Measurements from ENCODE around the gene CHKA. TPM values are rescaled to one million over a fixed set of nuclear protein-coding genes. Genes with fewer than 3 reads are reported as not detected.

The CHKA gene
- total and polyA plus RNA-seq, 2 of the 4 experiments (the other 2 are of a cell fraction): 4.5 to 8.4 TPM

GRCh38 chr11:68107689-68108088, 13.5 kb downstream of the CHKA start:
- no peak overlapping the region for H3K23ac ChIP-seq (ENCODE audit: low read depth, low read length)
- H2BK20ac ChIP-seq (ENCODE audit: low read depth, low read length): no peak overlapping the region
- no peak overlapping the region for H3K4me2 ChIP-seq (ENCODE audit: low read depth, low read length)
- no peak overlapping the region for H2BK120ac ChIP-seq (ENCODE audit: low read depth, low read length)
- ChIA-PET CTCF (no interaction called here), POLR2A (ENCODE audit: unreplicated experiment) (no interaction called here)
- no peak overlapping the region for H3K18ac ChIP-seq (ENCODE audit: low read depth, low read length)
- H3K4me3 ChIP-seq (ENCODE audit: insufficient read depth, low read depth, low read length): no peak overlapping the region
- no peaks in the 10 kb centered on the region for H3K4me1 ChIP-seq (ENCODE audit: control insufficient read depth, insufficient read depth, low read length)
- no peak overlapping the region for H3K4ac ChIP-seq (ENCODE audit: low read depth, low read length)
- in situ Hi-C loops (cut with MboI; ENCODE audit: low sequenced_read_pairs) (no loop called here), intact Hi-C loops (cut with micrococcal nuclease) (no loop called here), dilution Hi-C loops (cut with HindIII; ENCODE audit: low sequenced_read_pairs, unreplicated experiment) (no loop called here)
- no peak overlapping the region for H2AK5ac ChIP-seq (ENCODE audit: low read depth, low read length)
- H3K36me3 ChIP-seq (ENCODE audit: control insufficient read depth, insufficient read depth, low read length): no peaks in the 10 kb centered on the region
- no peaks in the 10 kb centered on the region for H3K9me3 ChIP-seq (ENCODE audit: control insufficient read depth, insufficient read depth, low read length)
- H4K5ac ChIP-seq (ENCODE audit: low read depth, low read length): no peak overlapping the region
- H2BK5ac ChIP-seq (ENCODE audit: low read depth, low read length, poor library complexity, severe bottlenecking): no peak overlapping the region
- H3K14ac ChIP-seq (replicated peaks; ENCODE audit: low read depth, low read length): no peak overlapping the region
- H4K8ac ChIP-seq (ENCODE audit: low read depth in 2 of 2, low read length in 2 of 2): no peak overlapping the region
- no peak overlapping the region for H4K91ac ChIP-seq (ENCODE audit: insufficient read depth, low read depth, low read length)
- no peak for ATAC-seq (ENCODE audit: low read depth)
- no peak overlapping the region for H2AFZ ChIP-seq (replicated peaks; ENCODE audit: low read length, poor library complexity)
- no TSS peak for BruUV-seq (replicated peaks)
- H3K27ac ChIP-seq (ENCODE audit: insufficient read depth, low read length): no peak overlapping the region
- H2BK15ac ChIP-seq (ENCODE audit: low read depth, low read length): no peak overlapping the region
- no peak overlapping the region for H3K56ac ChIP-seq (ENCODE audit: extremely low read depth, insufficient read depth, low read length)
- H4K20me1 ChIP-seq (ENCODE audit: insufficient read depth, low read length): peaks cover 10% of the 10 kb centered on the region; the same call in 1 of the 2 replicates
- peaks cover 3% of the 10 kb centered on the region; the same call in 1 of the 2 replicates for H3K9me1 ChIP-seq (ENCODE audit: insufficient read depth, low read length)
- no peak for TF ChIP-seq NFE2L2 (IDR thresholded peaks at IDR 0.05; ENCODE audit: low read depth, low read length)
- DNase-seq: no peak
- WGBS, 2 experiments (ENCODE audit: extremely low coverage in 2 of 2, insufficient read length in 1 of 2): 63% methylated on average over 6 of the region's 10 CpGs; no CpG with 5 or more reads in 1 of the 2 experiments
- no peak overlapping the region for H3K9ac ChIP-seq (ENCODE audit: low read depth, low read length)
- no peaks in the 10 kb centered on the region for H3K27me3 ChIP-seq (ENCODE audit: control insufficient read depth, insufficient read depth, low read length)
- H3K79me1 ChIP-seq (ENCODE audit: low read depth in 1 of 2, low read length in 2 of 2): peaks cover 18 to 19% of the 10 kb centered on the region in 2 experiments
- H2AK9ac ChIP-seq (replicated peaks; ENCODE audit: low read depth, low read length, poor library complexity): no peak overlapping the region

All from IMR-90 (cell line).